ENCODE results near the gene KRT86. TPM values are rescaled to one million over a fixed set of nuclear protein-coding genes. Genes with fewer than 3 reads are reported as not detected.

The KRT86 gene
- total RNA-seq: under 1 TPM in 1 of 2 donors, not detected in 1; 0.43 TPM

- no peaks in the 10 kb centered on the region for H3K9me3 Mint-ChIP-seq
- H3K27ac Mint-ChIP-seq: no peak within 1 kb of the TSS
- H3K36me3 Mint-ChIP-seq: no peaks in the 10 kb centered on the region
- H3K27me3 Mint-ChIP-seq: peaks cover 24 to 32% of the 10 kb centered on the region in 2 donors
- peaks cover 8 to 10% of the 10 kb centered on the region in 2 donors for H3K4me1 Mint-ChIP-seq (ENCODE audit: low read depth in 2 of 2)
- H3K4me3 Mint-ChIP-seq: no peak within 1 kb of the TSS
- no peak for ATAC-seq
- no peak for DNase-seq (ENCODE audit: low spot score)
These were observed at the start of gene KRT86 for GRCh38 chr12:52274521-52275120. Gene KRT86, plus strand, starts transcription at chr12:52274645. Its CDS starts 27,272 bp downstream, at chr12:52301917.

- no peaks in the 10 kb centered on the region for H3K9me3 Mint-ChIP-seq
- DNase-seq (ENCODE audit: low spot score) (no peak), ATAC-seq (no peak)
- H3K4me1 Mint-ChIP-seq (ENCODE audit: low read depth in 2 of 2): peaks cover 0 to 4% of the 10 kb centered on the region in 2 donors
- H3K27me3 Mint-ChIP-seq: peaks cover 43 to 69% of the 10 kb centered on the region in 2 donors
- no peaks in the 10 kb centered on the region for H3K36me3 Mint-ChIP-seq
- no peak overlapping the region for H3K4me3 Mint-ChIP-seq
- H3K27ac Mint-ChIP-seq: no peak overlapping the region
These were observed 48.7 kb upstream of the KRT86 start for GRCh38 chr12:52225752-52226151.

- Mint-ChIP-seq H3K27ac (no peak overlapping the region), H3K36me3 (no peaks in the 10 kb centered on the region), H3K27me3 (peaks cover 44 to 70% of the 10 kb centered on the region in 2 donors), H3K9me3 (no peaks in the 10 kb centered on the region), H3K4me3 (no peak overlapping the region), H3K4me1 (ENCODE audit: low read depth in 2 of 2) (peaks cover 0 to 4% of the 10 kb centered on the region in 2 donors)
- no peak for DNase-seq (ENCODE audit: low spot score)
- no peak for ATAC-seq
These were observed 48.0 kb upstream of the KRT86 start for GRCh38 chr12:52226446-52226845.

- H3K9me3 Mint-ChIP-seq: no peaks in the 10 kb centered on the region
- no peaks in the 10 kb centered on the region for H3K36me3 Mint-ChIP-seq
- no peak overlapping the region for H3K27ac Mint-ChIP-seq
- H3K4me3 Mint-ChIP-seq: no peak overlapping the region
- H3K4me1 Mint-ChIP-seq (ENCODE audit: low read depth in 2 of 2): peaks cover 0 to 4% of the 10 kb centered on the region in 2 donors
- ATAC-seq (no peak), DNase-seq (ENCODE audit: low spot score) (no peak)
- peaks cover 54 to 78% of the 10 kb centered on the region in 2 donors for H3K27me3 Mint-ChIP-seq
These were observed 46.8 kb upstream of the KRT86 start for GRCh38 chr12:52227606-52228166.

GRCh38 chr12:52228366-52228765 lies 46.1 kb upstream of the KRT86 start:
- no peaks in the 10 kb centered on the region for H3K36me3 Mint-ChIP-seq
- H3K9me3 Mint-ChIP-seq: no peaks in the 10 kb centered on the region
- H3K27me3 Mint-ChIP-seq: peaks cover 54 to 76% of the 10 kb centered on the region in 2 donors
- no peak overlapping the region for H3K27ac Mint-ChIP-seq
- H3K4me3 Mint-ChIP-seq: no peak overlapping the region
- ATAC-seq: no peak
- peaks cover 0 to 4% of the 10 kb centered on the region in 2 donors for H3K4me1 Mint-ChIP-seq (ENCODE audit: low read depth in 2 of 2)
- no peak for DNase-seq (ENCODE audit: low spot score)

GRCh38 chr12:52228931-52229330 lies 45.5 kb upstream of the KRT86 start:
- Mint-ChIP-seq H3K36me3 (no peaks in the 10 kb centered on the region), H3K27me3 (peaks cover 54 to 70% of the 10 kb centered on the region in 2 donors), H3K9me3 (no peaks in the 10 kb centered on the region), H3K4me3 (no peak overlapping the region), H3K27ac (no peak overlapping the region), H3K4me1 (ENCODE audit: low read depth in 2 of 2) (peaks cover 0 to 4% of the 10 kb centered on the region in 2 donors)
- no peak for ATAC-seq
- DNase-seq (ENCODE audit: low spot score): no peak

GRCh38 chr12:52229836-52230343 lies 44.6 kb upstream of the KRT86 start:
- no peak for DNase-seq (ENCODE audit: low spot score)
- Mint-ChIP-seq H3K4me1 (ENCODE audit: low read depth in 2 of 2) (no peaks in the 10 kb centered on the region), H3K27me3 (peaks cover 51 to 68% of the 10 kb centered on the region in 2 donors), H3K36me3 (no peaks in the 10 kb centered on the region), H3K27ac (no peak overlapping the region), H3K4me3 (no peak overlapping the region), H3K9me3 (no peaks in the 10 kb centered on the region)
- ATAC-seq: no peak

- H3K27me3 Mint-ChIP-seq: peaks cover 54 to 71% of the 10 kb centered on the region in 2 donors
- no peak overlapping the region for H3K27ac Mint-ChIP-seq
- no peak for DNase-seq (ENCODE audit: low spot score)
- H3K36me3 Mint-ChIP-seq: no peaks in the 10 kb centered on the region
- no peak overlapping the region for H3K4me3 Mint-ChIP-seq
- H3K4me1 Mint-ChIP-seq (ENCODE audit: low read depth in 2 of 2): no peaks in the 10 kb centered on the region
- ATAC-seq: no peak
- no peaks in the 10 kb centered on the region for H3K9me3 Mint-ChIP-seq
These were observed 43.8 kb upstream of the KRT86 start for GRCh38 chr12:52230364-52231281.

GRCh38 chr12:52231305-52232202 lies 42.9 kb upstream of the KRT86 start:
- no peaks in the 10 kb centered on the region for H3K36me3 Mint-ChIP-seq
- no peaks in the 10 kb centered on the region for H3K4me1 Mint-ChIP-seq (ENCODE audit: low read depth in 2 of 2)

GRCh38 chr12:52232203-52232673 lies 42.2 kb upstream of the KRT86 start:
- no peak overlapping the region for H3K4me3 Mint-ChIP-seq
- H3K9me3 Mint-ChIP-seq: no peaks in the 10 kb centered on the region
- no peaks in the 10 kb centered on the region for H3K36me3 Mint-ChIP-seq
- peaks cover 45 to 61% of the 10 kb centered on the region in 2 donors for H3K27me3 Mint-ChIP-seq
- H3K4me1 Mint-ChIP-seq (ENCODE audit: low read depth in 2 of 2): no peaks in the 10 kb centered on the region
- ATAC-seq: no peak
- no peak overlapping the region for H3K27ac Mint-ChIP-seq
- no peak for DNase-seq (ENCODE audit: low spot score)

More at GRCh38 chr12:52231305-52232202, 42.9 kb upstream of the KRT86 start:
- peaks cover 51 to 68% of the 10 kb centered on the region in 2 donors for H3K27me3 Mint-ChIP-seq
- no peaks in the 10 kb centered on the region for H3K9me3 Mint-ChIP-seq
- DNase-seq (ENCODE audit: low spot score): no peak
- ATAC-seq: no peak
- no peak overlapping the region for H3K4me3 Mint-ChIP-seq
- H3K27ac Mint-ChIP-seq: no peak overlapping the region

GRCh38 chr12:52232674-52233461 lies 41.6 kb upstream of the KRT86 start, which contains the start of gene KRT7:
Gene KRT7, plus strand, starts transcription at chr12:52233243. Its CDS starts 54 bp downstream, at chr12:52233297.
- ATAC-seq: no peak
- Mint-ChIP-seq H3K4me1 (ENCODE audit: low read depth in 2 of 2) (no peaks in the 10 kb centered on the region), H3K4me3 (no peak within 1 kb of the TSS), H3K36me3 (no peaks in the 10 kb centered on the region), H3K9me3 (no peaks in the 10 kb centered on the region), H3K27ac (no peak within 1 kb of the TSS), H3K27me3 (peaks cover 42 to 57% of the 10 kb centered on the region in 2 donors)
- DNase-seq (ENCODE audit: low spot score): no peak

GRCh38 chr12:52233462-52234207 lies 40.8 kb upstream of the KRT86 start:
- ATAC-seq: no peak
- Mint-ChIP-seq H3K27me3 (peaks cover 40 to 49% of the 10 kb centered on the region in 2 donors), H3K36me3 (no peaks in the 10 kb centered on the region), H3K27ac (no peak overlapping the region), H3K4me3 (no peak overlapping the region), H3K4me1 (ENCODE audit: low read depth in 2 of 2) (no peaks in the 10 kb centered on the region), H3K9me3 (no peaks in the 10 kb centered on the region)
- DNase-seq (ENCODE audit: low spot score): no peak

Measured in natural killer cell treated with Interleukin-12 subunit alpha and Interleukin-12 subunit beta and Interleukin-15 and Interleukin-18, amount 100 ng/mL, for 72 hours (primary cell).